Esophagus muscularis mucosa (tissue), 4 donors: ENCODE results near the gene COL4A1. TPM values are rescaled to one million over a fixed set of nuclear protein-coding genes. Genes with fewer than 3 reads are reported as not detected.
A peak's percentile ranks its signal among the peaks of the same experiment; 100 is the strongest.

ENCODE experiments used
- DNase-seq: peaks from one replicate; pipeline ENCODE4 v3.0.0-alpha.2; 2017; ENCODE audit errors: extremely low spot score
- H3K27ac ChIP-seq, 4 donors: fragments of 200-600 bp; sonication (generic); replicated peaks in 1 of 4; 1 replicate in 3 of 4; 2 replicates in 1 of 4; pipeline ENCODE4 v1.5.1; 2016 to 2019; ENCODE audit warnings: mild to moderate bottlenecking in 1 of 4
- H3K27me3 ChIP-seq, 4 donors: fragments of 200-600 bp; sonication (generic); one replicate each; pipeline versions ENCODE4 v1.5.1 to v1.6.0; 2016 to 2019
- H3K36me3 ChIP-seq, 4 donors: fragments of 200-600 bp; sonication (generic); one replicate each; pipeline ENCODE4 v1.5.1; 2016 to 2019
- H3K4me1 ChIP-seq, 4 donors: fragments of 200-600 bp; sonication (generic); one replicate each; pipeline ENCODE4 v1.5.1; 2016 to 2019
- H3K4me3 ChIP-seq, 4 donors: fragments of 200-600 bp; sonication (generic); 1 replicate in 2 of 4; 2 replicates in 2 of 4; pipeline ENCODE4 v1.5.1; 2016 to 2019; ENCODE audit warnings: mild to moderate bottlenecking in 4 of 4, moderate library complexity in 1 of 4
- H3K9me3 ChIP-seq, 4 donors: fragments of 200-600 bp; sonication (generic); 1 replicate in 3 of 4; 2 replicates in 1 of 4; pipeline ENCODE4 v1.5.1; 2016 to 2019
- CTCF ChIP-seq, 3 experiments: fragments of 200-600 bp in 2 of 3; fragments of 450-650 bp in 1 of 3; sonication (generic) in 2 of 3; IDR thresholded peaks; one replicate each; pipeline ENCODE4 v1.5.1; 2017 to 2019; ENCODE audit warnings: antibody characterized with exemption in 3 of 3, mild to moderate bottlenecking in 2 of 3, moderate library complexity in 1 of 3
- EP300 ChIP-seq: sonication (generic); formaldehyde crosslinking; IDR thresholded peaks from one replicate; pipeline ENCODE4 v1.6.1; 2017; ENCODE audit warnings: antibody characterized with exemption
- POLR2A ChIP-seq: fragments of 450-650 bp; IDR thresholded peaks from one replicate; pipeline ENCODE4 v1.6.1; 2017; ENCODE audit warnings: antibody characterized with exemption, moderate library complexity, mild to moderate bottlenecking, low read depth
- POLR2AphosphoS5 ChIP-seq, 2 donors: sonication (generic); formaldehyde crosslinking; IDR thresholded peaks; one replicate each; pipeline ENCODE4 v1.6.1; 2017; ENCODE audit warnings: antibody characterized with exemption in 2 of 2
- WGBS: methylation state at CpG from one replicate; pipeline ENCODE4 v1.1.5; 2018; 5-methylcytosine and 5-hydroxymethylcytosine counted together
- intact Hi-C: fragments of 100-400 bp; cut with DNase I; formaldehyde crosslinking; loops from one replicate; pipeline ENCODE4 v1.15.1; 2023
- total RNA-seq, 4 donors: library from RNA; depleted of rRNA; stranded (reverse); fragments of >200 nt; gene quantifications; one replicate each; pipeline versions ENCODE4 v1.1.0 to v1.2.1, GENCODE V29; 2016

The COL4A1 gene
- total RNA-seq, 4 donors from 2014 or later: 328 to 578 (median 405) TPM

GRCh38 chr13:110206996-110207395 lies 100.0 kb downstream of the COL4A1 start:
- no peak for DNase-seq
- no peak overlapping the region for H3K4me3 ChIP-seq
- H3K9me3 ChIP-seq: no peaks in the 10 kb centered on the region
- 87% methylated on average over 1 of the region's 2 CpGs for WGBS
- no peak for TF ChIP-seq EP300
- no peak for TF ChIP-seq POLR2A
- no peak for TF ChIP-seq POLR2AphosphoS5 (IDR thresholded peaks at IDR 0.05)
- no peak for TF ChIP-seq CTCF (IDR thresholded peaks at IDR 0.05)
- H3K27me3 ChIP-seq: no peaks in the 10 kb centered on the region
- peaks cover 70 to 100% (median 89%) of the 10 kb centered on the region in 4 donors for H3K36me3 ChIP-seq
- intact Hi-C loops: no loop called here
- H3K27ac ChIP-seq: no peak overlapping the region
- no peaks in the 10 kb centered on the region for H3K4me1 ChIP-seq

GRCh38 chr13:110206185-110206584 lies 100.8 kb downstream of the COL4A1 start:
- Histone ChIP-seq H3K9me3 (no peaks in the 10 kb centered on the region), H3K36me3 (peaks cover 68 to 100% (median 89%) of the 10 kb centered on the region in 4 donors), H3K4me3 (no peak overlapping the region), H3K27ac (no peak overlapping the region), H3K27me3 (no peaks in the 10 kb centered on the region), H3K4me1 (no peaks in the 10 kb centered on the region)
- TF ChIP-seq POLR2AphosphoS5 (IDR thresholded peaks at IDR 0.05) (no peak), CTCF (IDR thresholded peaks at IDR 0.05) (no peak), POLR2A (no peak), EP300 (no peak)
- WGBS: 89% methylated on average over 8 of the region's 8 CpGs
- intact Hi-C loops: no loop called here
- no peak for DNase-seq

- no peaks in the 10 kb centered on the region for H3K9me3 ChIP-seq
- H3K27me3 ChIP-seq: no peaks in the 10 kb centered on the region
- H3K36me3 ChIP-seq: peaks cover 55 to 100% (median 89%) of the 10 kb centered on the region in 4 donors
- intact Hi-C loops: loop anchor here (5.0 kb wide), 1 partner anchor 34 kb away; no protein-coding TSS in a partner anchor
- peaks cover 0 to 14% (median 10%) of the 10 kb centered on the region in 4 donors for H3K4me1 ChIP-seq
- H3K4me3 ChIP-seq: no peak overlapping the region
- DNase-seq: no peak
- H3K27ac ChIP-seq: peak overlapping the region in 1 of 4 donors; percentile 26
- WGBS: 67% methylated on average over 4 of the region's 4 CpGs
- no peak for TF ChIP-seq EP300
Measured at GRCh38 chr13:110201114-110201513, 105.8 kb downstream of the COL4A1 start.

GRCh38 chr13:110200276-110200870 lies 106.6 kb downstream of the COL4A1 start:
- intact Hi-C loops: loop anchor here (5.0 kb wide), 1 partner anchor 33 kb away; no protein-coding TSS in a partner anchor
- peaks cover 48 to 100% (median 89%) of the 10 kb centered on the region in 4 donors for H3K36me3 ChIP-seq
- TF ChIP-seq EP300 (no peak), POLR2AphosphoS5 (IDR thresholded peaks at IDR 0.05) (no peak), POLR2A (no peak), CTCF (IDR thresholded peaks at IDR 0.05) (no peak)
- H3K27me3 ChIP-seq: no peaks in the 10 kb centered on the region
- no peaks in the 10 kb centered on the region for H3K9me3 ChIP-seq
- no peak overlapping the region for H3K4me3 ChIP-seq
- no peak overlapping the region for H3K27ac ChIP-seq
- peaks cover 0 to 14% (median 12%) of the 10 kb centered on the region in 4 donors for H3K4me1 ChIP-seq
- 72% methylated on average over 12 of the region's 12 CpGs for WGBS
- no peak for DNase-seq

GRCh38 chr13:110199046-110199831 lies 107.7 kb downstream of the COL4A1 start:
- peaks cover 0 to 14% (median 12%) of the 10 kb centered on the region in 4 donors for H3K4me1 ChIP-seq

More at GRCh38 chr13:110199046-110199831, 107.7 kb downstream of the COL4A1 start:
- Histone ChIP-seq H3K4me3 (no peak overlapping the region), H3K9me3 (no peaks in the 10 kb centered on the region), H3K27me3 (no peaks in the 10 kb centered on the region), H3K36me3 (peaks cover 40 to 100% (median 89%) of the 10 kb centered on the region in 4 donors), H3K27ac (peak overlapping the region in 1 of 4 donors; percentile 16)
- intact Hi-C loops: no loop called here
- TF ChIP-seq POLR2A (no peak), POLR2AphosphoS5 (IDR thresholded peaks at IDR 0.05) (no peak), EP300 (no peak)
- WGBS: 80% methylated on average over 18 of the region's 18 CpGs
- no peak for DNase-seq
